H1 (cell line): ENCODE results near the gene CACNA1E. TPM values are rescaled to one million over a fixed set of nuclear protein-coding genes. Genes with fewer than 3 reads are reported as not detected.

Source experiments
- CTCF ChIA-PET: fragments of 300-600 bp; sonication (Branson Sonifier 250); formaldehyde crosslinking; loops from one replicate; lab custom pipeline; 2021; ENCODE audit not compliant: partially characterized antibody; lab: Charles Lee
- POLR2A ChIA-PET: fragments of 300-600 bp; sonication (Branson Sonifier 250); formaldehyde crosslinking; loops from one replicate; lab custom pipeline; 2021; ENCODE audit warnings: inconsistent platforms; ENCODE audit not compliant: partially characterized antibody; lab: Charles Lee
- DNase-seq, 2 experiments: peaks; one replicate each; pipeline versions ENCODE4 v3.0.0 to v3.0.0-alpha.2; 2010 to 2022; ENCODE audit warnings: low spot score in 2 of 2, low read depth in 1 of 2, mixed read lengths in 1 of 2
- FAIRE-seq: peaks from 2 replicates; lab custom pipeline; 2011; peaks lifted over from hg19 to GRCh38; lab: Jason Lieb, UNC
- H2AFZ ChIP-seq: 2 replicates; pipeline ENCODE4 v1.8.1; 2012; ENCODE audit warnings: low read length, inconsistent platforms
- H2AK5ac ChIP-seq: 2 replicates; pipeline ENCODE4 v1.6.1; 2013; ENCODE audit warnings: low read depth, low read length
- H2BK120ac ChIP-seq: replicated peaks from 2 replicates; pipeline ENCODE3; 2013; ENCODE audit warnings: low read depth, low read length, inconsistent platforms
- H2BK12ac ChIP-seq: 2 replicates; pipeline ENCODE4 v1.6.1; 2013; ENCODE audit warnings: low read depth, low read length
- H2BK15ac ChIP-seq: 2 replicates; pipeline ENCODE4 v1.6.1; 2013; ENCODE audit warnings: low read length
- H2BK20ac ChIP-seq: 2 replicates; pipeline ENCODE4 v1.6.1; 2013; ENCODE audit warnings: low read length
- H2BK5ac ChIP-seq: 2 replicates; pipeline ENCODE4 v1.6.1; 2013; ENCODE audit warnings: low read depth, low read length
- H3K14ac ChIP-seq: 2 replicates; pipeline ENCODE4 v1.6.1; 2013; ENCODE audit warnings: inconsistent platforms; ENCODE audit not compliant: insufficient read length
- H3K18ac ChIP-seq: 2 replicates; pipeline ENCODE4 v1.6.1; 2013; ENCODE audit warnings: low read length; ENCODE audit errors: extremely low read depth
- H3K23ac ChIP-seq: 2 replicates; pipeline ENCODE4 v1.6.1; 2013; ENCODE audit warnings: inconsistent platforms; ENCODE audit not compliant: insufficient read length
- H3K23me2 ChIP-seq: 2 replicates; pipeline ENCODE4 v1.6.1; 2013; ENCODE audit warnings: low read depth, low read length
- H3K27ac ChIP-seq: 2 replicates; pipeline ENCODE4 v1.6.1; 2011; ENCODE audit warnings: low read depth, low read length, inconsistent platforms
- H3K27me3 ChIP-seq, 4 experiments: replicated peaks in 1 of 4; 1 replicate in 1 of 4; 2 replicates in 3 of 4; pipeline versions ENCODE4 v1.6.1 to v1.8.1; 2011 to 2013; ENCODE audit warnings: low read length in 3 of 4, mild to moderate bottlenecking in 3 of 4, inconsistent platforms in 2 of 4, mixed read lengths in 2 of 4, moderate library complexity in 1 of 4; ENCODE audit not compliant: control insufficient read depth in 3 of 4, insufficient read depth in 3 of 4; ENCODE audit errors: extremely low read depth in 1 of 4
- H3K36me3 ChIP-seq, 4 experiments: 2 replicates each; pipeline versions ENCODE4 v1.6.1 to v1.8.1; 2011 to 2013; ENCODE audit warnings: mild to moderate bottlenecking in 4 of 4, low read length in 3 of 4, moderate library complexity in 2 of 4, control low read depth in 1 of 4, inconsistent platforms in 1 of 4; ENCODE audit not compliant: insufficient read depth in 4 of 4, control insufficient read depth in 2 of 4
- H3K4ac ChIP-seq: replicated peaks from 2 replicates; pipeline ENCODE3; 2013; ENCODE audit warnings: low read length, low read depth, mixed read lengths, inconsistent platforms; ENCODE audit not compliant: insufficient read length
- H3K4me1 ChIP-seq, 4 experiments: replicated peaks in 1 of 4; 1 replicate in 1 of 4; 2 replicates in 3 of 4; pipeline versions ENCODE4 v1.6.1 to v1.8.1; 2011 to 2013; ENCODE audit warnings: low read length in 3 of 4, inconsistent platforms in 2 of 4, mixed read lengths in 1 of 4; ENCODE audit not compliant: insufficient read depth in 4 of 4, control insufficient read depth in 3 of 4
- H3K4me2 ChIP-seq, 2 experiments: 2 replicates each; pipeline versions ENCODE4 v1.6.1 to v1.8.1; 2011 to 2013; ENCODE audit warnings: low read depth in 2 of 2, low read length in 2 of 2, control low read depth in 1 of 2, inconsistent platforms in 1 of 2, mild to moderate bottlenecking in 1 of 2; ENCODE audit not compliant: insufficient read depth in 1 of 2
- H3K4me3 ChIP-seq, 4 experiments: fragments of 200-600, 300-600 bp in 1 of 4; sonication (generic), shearing (Covaris generic), sonication (Bioruptor Twin) in 1 of 4; 2 replicates each; pipeline versions ENCODE4 v1.5.1 to v1.8.1; 2011 to 2016; ENCODE audit warnings: low read length in 4 of 4, low read depth in 3 of 4, control low read depth in 2 of 4, inconsistent platforms in 2 of 4, mild to moderate bottlenecking in 2 of 4, mixed read lengths in 1 of 4, moderate library complexity in 1 of 4; ENCODE audit not compliant: insufficient read depth in 2 of 4; ENCODE audit errors: extremely low read depth in 1 of 4
- H3K56ac ChIP-seq: replicated peaks from 2 replicates; pipeline ENCODE3; 2013; ENCODE audit warnings: low read depth, mild to moderate bottlenecking, mixed read lengths, low read length, inconsistent platforms; ENCODE audit not compliant: insufficient read length
- H3K79me1 ChIP-seq: 2 replicates; pipeline ENCODE4 v1.6.1; 2013; ENCODE audit warnings: low read depth, low read length, control low read depth
- H3K79me2 ChIP-seq, 2 experiments: 2 replicates each; pipeline versions ENCODE4 v1.6.1 to v1.8.1; 2012 to 2013; ENCODE audit warnings: low read length in 2 of 2, mild to moderate bottlenecking in 2 of 2, inconsistent platforms in 1 of 2; ENCODE audit not compliant: insufficient read depth in 2 of 2, control insufficient read depth in 1 of 2
- H3K9ac ChIP-seq, 4 experiments: replicated peaks in 1 of 4; 1 replicate in 1 of 4; 2 replicates in 3 of 4; pipeline versions ENCODE4 v1.6.1 to v1.8.1; 2011 to 2013; ENCODE audit warnings: low read depth in 3 of 4, low read length in 3 of 4, control low read depth in 2 of 4, mild to moderate bottlenecking in 2 of 4, moderate library complexity in 2 of 4, inconsistent platforms in 1 of 4; ENCODE audit errors: extremely low read depth in 1 of 4
- H3K9me3 ChIP-seq, 2 experiments: 2 replicates each; pipeline versions ENCODE4 v1.6.1 to v1.8.1; 2012 to 2013; ENCODE audit warnings: mild to moderate bottlenecking in 2 of 2, moderate library complexity in 2 of 2, control low read depth in 1 of 2, inconsistent platforms in 1 of 2, low read depth in 1 of 2, low read length in 1 of 2, mixed read lengths in 1 of 2; ENCODE audit not compliant: insufficient read depth in 2 of 2
- H4K20me1 ChIP-seq, 2 experiments: replicated peaks in 1 of 2; 2 replicates each; pipeline versions ENCODE3 to v1.8.1; 2011 to 2013; ENCODE audit warnings: inconsistent platforms in 2 of 2, low read length in 2 of 2, mild to moderate bottlenecking in 1 of 2; ENCODE audit not compliant: insufficient read depth in 2 of 2, control insufficient read depth in 1 of 2
- H4K5ac ChIP-seq: 2 replicates; pipeline ENCODE4 v1.6.1; 2013; ENCODE audit warnings: low read length, low read depth, mixed read lengths, inconsistent platforms; ENCODE audit not compliant: insufficient read length
- H4K8ac ChIP-seq: 2 replicates; pipeline ENCODE4 v1.8.0; 2013; ENCODE audit warnings: mild to moderate bottlenecking, moderate library complexity, low read length, inconsistent platforms; ENCODE audit not compliant: insufficient read depth; ENCODE audit errors: extremely low read depth
- H4K91ac ChIP-seq: replicated peaks from 2 replicates; pipeline ENCODE3; 2013; ENCODE audit warnings: low read length, mixed read lengths, inconsistent platforms; ENCODE audit not compliant: insufficient read length
- ASH2L ChIP-seq: fragments of 200-600, 300-600 bp; sonication (generic); IDR thresholded peaks from one replicate; pipeline ENCODE4 v1.7.1; 2017; ENCODE audit warnings: low read length
- BRCA1 ChIP-seq: IDR thresholded peaks from 2 replicates; pipeline ENCODE4 v1.6.1; 2012; ENCODE audit warnings: low read depth, low read length, improper control_type of control experiment
- FOSL1 ChIP-seq: IDR thresholded peaks from 2 replicates; pipeline ENCODE4 v1.6.1; 2011; ENCODE audit warnings: mild to moderate bottlenecking, low read depth, low read length, moderate library complexity; ENCODE audit not compliant: insufficient read depth
- RAD21 ChIP-seq, 2 experiments: IDR thresholded peaks in 1 of 2; conservative IDR thresholded peaks in 1 of 2; 2 replicates each; pipeline ENCODE4 v1.6.1; 2011; ENCODE audit warnings: low read depth in 2 of 2, low read length in 2 of 2, improper control_type of control experiment in 1 of 2, inconsistent platforms in 1 of 2, mild to moderate bottlenecking in 1 of 2, moderate library complexity in 1 of 2
- WGBS, 2 experiments: shearing (Covaris generic) in 1 of 2; methylation state at CpG; one replicate each; pipeline versions ENCODE4 v1.1.6 to v1.1.7; 2013 to 2015; ENCODE audit warnings: low lambda C conversion rate in 2 of 2, mixed read lengths in 2 of 2, inconsistent platforms in 1 of 2, low coverage in 1 of 2, missing lambda C conversion rate in 1 of 2; ENCODE audit not compliant: insufficient replicate concordance in 2 of 2, insufficient coverage in 1 of 2, insufficient read length in 1 of 2; ENCODE audit errors: extremely low coverage in 1 of 2, missing lambda C conversion rate in 1 of 2; 5-methylcytosine and 5-hydroxymethylcytosine counted together
- polyA plus RNA-seq, 7 experiments: library from polyadenylated mRNA; depleted of rRNA in 3 of 7; stranded (reverse) in 5 of 7; unstranded in 2 of 7; fragments of >200 nt in 5 of 7; fragments of 200-250 nt in 2 of 7; gene quantifications; 1 replicate in 5 of 7; 2 replicates in 1 of 7; 4 replicates in 1 of 7; pipeline versions ENCODE4 v1.2.1 to v1.2.3, GENCODE V29; 2011 to 2013; ENCODE audit warnings: missing spikeins in 2 of 7, mixed read lengths in 2 of 7
- total RNA-seq: library from RNA; stranded (reverse); fragmentation: NEBNext Ultra II Directional; extraction: Animal tissue kit (Norgen Biotek cat#: 25700); gene quantifications from 2 replicates; pipeline ENCODE4 v1.2.1, GENCODE V29; 2021

The CACNA1E gene
- total and polyA plus RNA-seq, 2 of the 8 experiments (the other 6 are each of a cell fraction or from before 2014, with no cell fraction given), result 0.98 to 1.3 TPM

- Histone ChIP-seq H2BK12ac (no peak overlapping the region), H2BK15ac (no peak overlapping the region), H3K23me2 (no peaks in the 10 kb centered on the region), H2BK20ac (no peak overlapping the region), H3K9ac (no peak overlapping the region), H4K20me1 (no peaks in the 10 kb centered on the region), H3K27ac (no peak overlapping the region), H4K8ac (no peak overlapping the region), H4K91ac (no peak overlapping the region), H3K23ac (no peak overlapping the region), H3K18ac (no peak overlapping the region), H3K4me3 (no peak overlapping the region), H3K14ac (no peak overlapping the region), H3K79me2 (no peaks in the 10 kb centered on the region), H2BK5ac (no peak overlapping the region), H3K79me1 (no peaks in the 10 kb centered on the region), H2AK5ac (no peak overlapping the region), H3K4me1 (no peaks in the 10 kb centered on the region; a peak in 1 of 7 replicates), H3K9me3 (no peaks in the 10 kb centered on the region), H3K27me3 (peaks cover 0 to 1% (median 0%) of the 10 kb centered on the region in 4 experiments; a peak in 1 of 7 replicates), H3K56ac (no peak overlapping the region), H3K36me3 (no peaks in the 10 kb centered on the region), H3K4ac (no peak overlapping the region), H2AFZ (no peak overlapping the region), H2BK120ac (no peak overlapping the region), H3K4me2 (no peak overlapping the region), H4K5ac (no peak overlapping the region)
- CTCF ChIA-PET, result interaction anchor here (0.6 to 2.4 kb wide), 15 partner anchors 11 to 616 kb away, joined by 3 to 12 read pairs (median 6); partner anchors contain the start of gene CACNA1E
- 82% methylated on average over 6 of the region's 6 CpGs; no CpG with 5 or more reads in 1 of the 2 experiments for WGBS, 2 experiments
- TF ChIP-seq ASH2L, result no peak
- no peak for TF ChIP-seq FOSL1
- no peak for TF ChIP-seq BRCA1
- TF ChIP-seq RAD21 (IDR thresholded peaks at IDR 0.05 in 1 of 2, conservative IDR thresholded peaks at IDR 0.05 in 1 of 2; ENCODE audit: low read depth in 2 of 2, low read length in 2 of 2), result peak in 1 of 2 experiments; percentile 12; a peak in 1 of 4 replicates
- FAIRE-seq (peak; percentile 66), DNase-seq (no peak)
- POLR2A ChIA-PET, result no interaction called here
These were observed 14.6 kb downstream of the CACNA1E start for GRCh38 chr1:181497870-181498269.
